ENCODE data around the gene CAMK1D.

CAMK1D gene

DNA sequence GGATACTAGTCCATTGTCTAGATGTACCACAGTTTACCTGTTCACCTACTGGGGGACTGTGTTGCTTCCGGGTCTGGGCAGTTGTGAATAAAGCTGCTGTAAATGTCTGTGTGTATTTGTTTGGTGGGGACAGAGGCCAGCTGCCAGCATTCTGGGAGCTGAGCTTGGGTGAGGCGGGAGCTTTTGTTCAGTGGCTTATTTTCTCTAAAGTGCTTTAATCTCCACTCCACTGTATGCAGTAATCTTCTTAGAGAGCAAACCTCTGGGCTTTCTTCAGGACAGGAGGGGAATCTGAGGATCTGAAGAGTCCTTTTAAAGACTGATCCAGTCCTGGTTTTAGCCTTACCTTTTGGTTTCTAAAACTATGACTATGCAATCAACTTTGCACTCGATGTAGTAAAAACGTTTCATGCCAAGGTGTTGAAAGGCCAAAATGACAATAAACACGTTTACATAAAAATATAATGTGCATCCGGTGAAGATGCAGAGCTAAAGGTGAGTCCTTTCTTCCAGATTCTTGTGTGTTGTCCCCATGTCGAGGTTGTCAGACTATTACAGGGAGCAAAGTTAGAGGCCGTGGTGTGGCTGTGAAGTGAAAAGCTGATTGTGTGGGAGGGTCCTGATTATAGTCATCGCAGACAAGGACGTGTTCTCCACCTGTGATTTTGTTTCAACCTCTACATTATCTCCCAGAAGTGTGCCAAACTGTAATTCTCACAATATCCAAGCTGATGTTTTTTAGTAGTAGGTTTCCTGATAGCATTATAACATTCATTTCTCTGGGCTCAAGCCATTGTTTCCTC, 279.8 kb downstream of the CAMK1D start:
- ATAC-seq, result peak; percentile 23

GRCh38 chr10:12629767-12630165, 280.4 kb downstream of the CAMK1D start:
- no peak for DNase-seq
- no peak for ATAC-seq

More for the DNA sequence above, 279.8 kb downstream of the CAMK1D start:
- DNase-seq, result no peak

GRCh38 chr10:12631216-12631615, 281.9 kb downstream of the CAMK1D start:
- no peak for DNase-seq
- ATAC-seq, result no peak

- DNase-seq, result no peak
- ATAC-seq, result no peak
Observed at GRCh38 chr10:12631787-12632562, 282.6 kb downstream of the CAMK1D start.

- DNase-seq (no peak), ATAC-seq (no peak)
Observed at GRCh38 chr10:12633776-12634620, 284.7 kb downstream of the CAMK1D start.

- DNase-seq, result no peak
- ATAC-seq, result no peak
Observed at GRCh38 chr10:12634621-12634931, 285.2 kb downstream of the CAMK1D start.

DNA sequence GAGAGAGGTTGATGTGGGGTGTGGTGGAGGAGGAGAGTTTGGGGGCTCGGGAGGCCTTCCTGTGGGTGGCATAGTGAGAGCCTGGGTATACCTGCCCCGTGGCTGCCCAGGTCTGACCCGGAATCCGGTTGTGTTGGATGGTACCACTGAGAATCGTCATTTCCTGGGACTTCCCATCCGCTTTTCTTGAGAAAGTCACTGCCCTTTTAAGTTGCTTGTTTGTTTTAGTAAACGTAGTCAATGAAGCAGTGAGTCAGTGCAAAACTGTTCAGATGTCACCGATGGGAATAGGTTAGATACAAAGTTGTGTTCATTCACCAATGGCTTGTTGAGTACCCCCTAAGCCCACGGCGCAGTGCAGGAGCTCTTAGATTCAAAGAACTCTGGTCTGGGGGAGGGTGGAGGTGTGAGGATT, 285.8 kb downstream of the CAMK1D start:
- ATAC-seq, result peak; percentile 64
- DNase-seq, result peak; percentile 19

GRCh38 chr10:12636571-12636970, 287.2 kb downstream of the CAMK1D start:
- ATAC-seq, result no peak
- DNase-seq, result no peak

DNA sequence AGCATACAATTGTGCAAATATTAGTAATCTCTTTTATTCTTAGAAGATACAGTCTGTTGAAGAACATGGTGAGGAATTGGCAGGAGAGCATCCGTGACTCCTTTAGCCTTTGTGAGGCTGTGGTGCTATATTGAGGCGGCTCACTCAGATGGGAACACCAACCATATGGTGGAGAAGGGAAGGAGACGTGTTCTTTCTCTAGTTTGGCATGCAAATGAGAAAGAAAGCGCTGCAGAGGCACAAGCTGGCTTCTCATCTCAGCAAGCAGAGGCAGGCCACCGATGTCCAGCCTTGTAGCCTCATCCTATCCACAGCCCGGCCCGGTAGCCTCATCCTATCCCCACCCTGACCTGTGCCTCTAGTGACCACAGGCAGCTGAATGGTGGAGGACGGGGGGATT, 288.3 kb downstream of the CAMK1D start:
- ATAC-seq (no peak), DNase-seq (no peak)

DNA sequence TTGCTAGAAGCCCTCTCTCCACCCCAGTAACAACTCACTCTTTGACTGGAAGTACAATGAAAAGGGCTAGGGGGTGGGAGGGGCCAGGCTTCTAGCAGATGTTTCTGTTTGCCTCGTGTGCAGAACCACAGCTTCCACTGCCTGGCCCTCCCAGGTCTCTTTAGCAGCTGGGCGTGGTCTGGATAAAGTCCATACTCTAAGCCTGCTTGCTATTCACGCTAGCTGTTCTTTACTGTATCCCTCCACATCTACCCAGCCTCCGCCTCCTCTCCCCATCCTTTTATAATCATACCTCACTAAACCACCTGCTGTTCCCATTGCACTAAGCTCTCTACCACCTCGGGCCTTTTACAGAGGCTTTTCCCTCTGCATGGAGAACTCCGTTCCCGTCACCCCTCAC, 288.8 kb downstream of the CAMK1D start:
- DNase-seq (no peak), ATAC-seq (no peak)

DNA sequence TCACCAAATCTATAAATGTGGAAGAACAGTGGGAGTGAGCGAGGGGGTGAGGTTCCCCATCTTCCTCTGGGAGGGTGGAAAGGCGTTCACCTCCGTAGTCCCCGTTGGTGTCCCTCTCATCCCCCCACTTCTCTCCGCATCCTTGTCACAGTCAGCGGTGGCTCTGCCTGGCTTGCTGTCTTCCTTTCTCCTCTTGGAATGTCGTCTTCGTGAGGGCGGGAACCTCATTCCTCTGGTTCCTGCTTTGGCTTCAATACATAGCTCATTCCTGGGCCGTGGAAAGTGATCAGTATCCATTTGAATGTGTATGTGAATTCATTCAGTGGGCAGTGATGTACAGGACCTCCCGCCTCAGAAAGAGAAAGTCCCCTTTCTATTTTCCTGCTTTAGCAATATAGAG, 289.4 kb downstream of the CAMK1D start:
- ATAC-seq (no peak), DNase-seq (no peak)

DNA sequence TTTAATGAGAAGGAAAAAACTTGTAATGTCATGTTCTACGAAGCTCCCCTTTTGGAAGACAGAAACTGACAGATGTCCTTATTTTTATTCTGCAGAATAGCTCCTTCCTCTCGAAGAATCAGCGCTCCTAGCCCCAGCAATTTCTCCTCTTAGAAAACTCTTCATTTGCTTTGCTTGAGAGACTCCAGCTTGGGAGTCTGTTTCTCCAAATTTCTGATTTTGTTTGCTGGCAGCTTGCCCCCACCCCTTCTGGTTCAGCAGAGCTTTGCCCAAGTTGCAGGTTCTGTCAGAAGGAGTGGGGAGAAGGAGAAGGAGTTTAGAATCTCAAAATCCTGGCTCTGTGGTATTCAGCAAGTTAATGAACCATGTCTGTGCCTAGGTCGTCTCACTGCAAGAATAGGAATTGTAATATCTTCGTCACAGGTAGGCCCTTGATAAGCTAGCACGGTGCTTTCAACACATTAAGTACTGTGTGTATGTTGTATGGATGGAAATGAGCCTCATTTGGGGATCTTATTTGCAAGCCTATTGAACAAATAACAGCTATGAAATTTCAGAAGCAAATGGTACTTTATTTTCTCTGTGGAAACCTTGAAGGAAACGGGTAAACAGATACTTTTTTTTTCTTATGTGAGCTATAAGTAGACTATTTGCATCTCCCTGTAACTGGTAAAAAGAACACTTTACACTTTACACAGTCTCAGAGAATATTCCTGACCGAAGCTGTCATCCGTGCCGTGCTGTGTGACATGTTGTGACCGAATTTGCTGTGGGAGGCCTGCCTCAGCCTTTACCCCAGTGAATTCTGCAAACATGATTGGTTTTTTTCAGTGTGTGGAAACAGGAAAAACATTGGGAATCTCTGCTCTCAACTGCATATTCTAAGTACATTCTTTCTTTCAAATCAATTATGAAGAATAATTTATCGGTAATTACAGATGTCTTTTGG, 290.9 kb downstream of the CAMK1D start:
- DNase-seq, result no peak
- ATAC-seq, result no peak

DNA sequence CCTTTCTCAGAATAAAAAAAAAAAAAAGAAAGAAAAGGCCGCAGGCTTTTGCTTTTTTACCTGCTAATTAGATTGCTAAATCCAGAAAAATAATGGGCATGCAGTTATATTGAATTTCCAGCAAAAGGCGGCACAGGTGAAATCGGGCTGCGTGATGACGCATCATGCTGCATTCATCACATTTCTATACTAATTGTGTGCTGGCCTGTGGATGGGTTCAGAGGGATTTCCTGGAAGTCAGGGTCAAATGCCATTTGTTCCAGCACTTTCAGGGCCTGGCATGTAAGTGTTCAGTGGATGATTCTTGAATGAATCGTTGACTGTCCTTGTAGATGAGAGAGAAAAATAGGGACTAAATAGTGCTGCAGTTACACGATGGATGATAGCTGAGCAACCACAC, 292.7 kb downstream of the CAMK1D start:
- DNase-seq, result no peak
- ATAC-seq, result no peak

DNA sequence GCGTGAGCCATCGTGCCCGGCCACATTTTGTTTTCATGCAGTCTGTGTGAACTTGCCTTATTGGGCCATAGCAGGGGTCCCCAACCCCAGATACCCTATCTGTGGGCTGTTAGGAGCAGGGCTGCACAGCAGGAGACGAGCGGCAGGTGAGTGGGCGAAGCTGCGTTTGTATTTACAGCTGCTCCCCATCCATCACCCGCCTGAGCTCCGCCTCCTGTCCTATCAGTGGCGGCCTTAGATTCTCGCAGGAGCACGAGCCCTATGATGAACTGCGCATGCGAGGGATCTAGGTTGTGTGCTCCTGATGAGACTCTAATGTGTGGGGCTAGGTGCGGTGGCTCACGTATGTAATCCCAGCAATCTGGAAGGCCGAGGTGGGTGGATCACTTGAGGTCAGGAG, 293.9 kb downstream of the CAMK1D start:
- ATAC-seq (no peak), DNase-seq (no peak)

GRCh38 chr10:12644380-12645144, 295.2 kb downstream of the CAMK1D start:
- DNase-seq (no peak), ATAC-seq (peak; percentile 73)

DNA sequence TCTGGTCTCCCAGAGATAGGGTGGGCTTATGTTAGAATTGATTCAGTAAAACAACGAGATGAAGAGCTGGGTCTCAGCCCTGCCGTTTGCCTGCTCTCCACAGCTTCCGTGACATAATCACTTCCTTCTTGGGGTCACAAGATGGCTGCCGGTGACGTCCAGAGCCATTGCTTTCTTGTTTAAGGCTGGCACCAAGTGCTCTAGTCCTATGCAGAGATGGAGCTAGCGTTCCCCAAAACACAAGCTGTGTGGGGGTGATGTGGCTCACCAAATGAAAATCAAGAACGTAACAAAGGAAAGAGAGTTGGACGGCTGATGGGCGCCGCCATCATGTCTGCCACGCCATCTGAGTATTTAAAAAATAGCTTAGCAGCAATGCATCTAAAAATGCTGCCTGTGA, 296.1 kb downstream of the CAMK1D start:
- ATAC-seq (no peak), DNase-seq (no peak)

DNA sequence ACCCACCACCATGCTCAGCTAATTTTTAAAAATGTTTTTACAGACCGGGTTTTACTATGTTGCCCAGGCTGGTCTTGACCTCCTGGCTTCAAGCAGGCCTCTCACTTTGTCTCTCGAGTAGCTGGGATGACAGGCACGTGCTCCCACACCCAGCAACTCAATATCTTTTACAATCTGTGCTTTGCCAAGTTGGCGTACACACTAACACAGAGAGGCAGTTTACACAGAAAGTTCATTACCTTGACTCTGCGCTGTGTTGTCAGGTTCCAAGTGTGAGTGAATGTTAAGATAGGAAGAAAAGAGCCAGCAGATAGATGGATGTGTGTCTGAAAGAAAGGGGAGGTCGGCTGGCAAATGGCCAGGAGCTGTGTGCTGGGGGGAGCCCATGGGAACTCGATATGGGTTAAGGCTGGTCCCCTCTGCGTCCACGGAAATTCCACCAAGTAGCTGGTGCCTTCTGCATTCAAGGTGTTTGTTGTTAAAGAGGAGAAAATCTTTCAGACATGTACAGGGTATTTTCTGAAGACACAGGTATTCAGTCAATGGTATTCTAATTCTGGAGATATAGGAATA, 299.8 kb downstream of the CAMK1D start:
- no peak for DNase-seq
- no peak for ATAC-seq

GRCh38 chr10:12650122-12650521, 300.8 kb downstream of the CAMK1D start:
- no peak for DNase-seq
- no peak for ATAC-seq

GRCh38 chr10:12650538-12651298, 301.4 kb downstream of the CAMK1D start:
- no peak for DNase-seq
- no peak for ATAC-seq

DNA sequence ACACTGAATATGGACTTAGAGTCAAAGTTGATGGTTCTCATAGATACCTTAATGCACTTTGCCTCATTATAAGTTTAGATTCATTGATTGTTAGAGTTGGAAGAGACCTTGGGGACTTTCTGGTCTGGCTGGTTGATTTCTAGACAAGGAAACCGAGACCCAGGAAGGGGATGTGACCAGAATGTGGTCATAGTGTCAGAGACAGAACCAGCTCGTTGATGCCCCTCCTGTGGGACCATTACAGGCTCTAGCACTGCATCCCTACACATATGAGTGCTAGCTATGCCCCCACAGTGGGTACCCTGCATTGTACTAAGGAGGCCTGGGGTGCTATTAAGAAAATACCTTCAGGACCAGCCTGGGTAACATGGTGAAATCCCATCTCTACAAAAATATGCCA, 306.6 kb downstream of the CAMK1D start:
- ATAC-seq (no peak), DNase-seq (no peak)

Data from stimulated activated naive CD8-positive, alpha-beta T cell treated with anti-CD3 and anti-CD28 coated beads, Interleukin-15, Interleukin-2, amounts not matched to agents 100 U/mL and 50 U/mL, for 24 hours (primary cell).